Right kidney (tissue), 1 donor: ENCODE data around the gene SIK1.
"Not testable (repeated sequence)": the region's sequence is repeated elsewhere in the genome, so short reads cannot be mapped to it uniquely, and the experiment has no call there.

Experiments used
- DNase-seq: peaks from one replicate; pipeline ENCODE4 v3.0.0-alpha.2; 2016

Gene SIK1

DNA sequence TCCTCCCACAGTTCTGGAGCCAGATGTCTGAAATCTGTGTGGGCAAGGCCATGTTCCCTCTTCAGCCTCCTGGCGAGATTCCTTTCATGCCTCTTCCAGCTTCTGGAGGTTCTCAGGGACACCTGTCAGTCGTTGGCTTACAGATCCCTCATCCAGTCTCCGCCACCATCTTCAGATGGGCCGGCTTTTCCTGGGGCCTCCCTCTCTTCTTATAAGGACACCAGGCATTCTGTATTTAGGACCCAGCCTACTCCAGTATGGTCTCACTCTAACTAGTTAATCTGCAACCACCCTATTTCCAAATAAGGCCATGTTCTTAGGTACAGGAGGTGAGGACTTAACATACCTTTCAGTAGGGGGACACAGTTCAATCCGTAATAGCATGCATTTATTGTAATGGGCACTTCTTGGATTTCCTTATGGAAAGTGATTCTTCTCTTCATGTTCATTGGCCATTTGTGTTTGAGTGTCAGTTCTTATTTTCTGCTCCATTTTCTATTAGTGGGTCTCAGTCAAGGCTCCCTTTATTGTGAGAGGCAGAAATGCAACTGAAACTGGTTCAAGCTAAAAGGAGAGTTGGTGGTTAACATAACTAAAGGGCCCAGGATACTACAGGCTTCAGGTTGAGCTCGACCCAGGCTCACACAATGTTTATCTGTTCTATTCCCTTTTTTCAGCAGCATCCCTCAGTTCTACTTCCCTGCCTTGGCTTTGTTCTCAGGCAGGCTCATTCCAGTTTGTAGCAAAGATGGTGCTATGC is 12.6 kb upstream of the SIK1 start:
- DNase-seq, result not testable (repeated sequence)

DNA sequence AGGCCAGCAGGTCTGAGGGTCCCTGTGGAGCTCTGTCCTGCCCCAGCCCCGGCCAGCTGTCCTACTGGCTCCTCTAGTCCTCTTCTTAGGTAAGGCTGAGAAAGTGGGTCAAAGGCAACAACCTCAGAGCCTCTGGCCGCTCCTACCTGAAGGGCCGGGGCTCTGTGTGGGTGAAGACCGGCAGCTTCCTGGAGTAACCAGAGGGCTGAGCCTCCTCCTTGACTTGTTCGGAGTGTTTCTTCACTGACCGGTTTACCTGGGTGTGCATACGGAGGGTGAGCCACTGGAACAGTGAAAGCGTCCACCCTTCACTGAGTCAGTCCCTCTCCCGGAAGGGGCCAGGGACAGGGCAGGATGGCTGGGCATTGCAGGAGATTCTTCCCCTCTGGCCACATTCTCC is 9.3 kb upstream of the SIK1 start:
- DNase-seq, result not testable (repeated sequence)

DNA sequence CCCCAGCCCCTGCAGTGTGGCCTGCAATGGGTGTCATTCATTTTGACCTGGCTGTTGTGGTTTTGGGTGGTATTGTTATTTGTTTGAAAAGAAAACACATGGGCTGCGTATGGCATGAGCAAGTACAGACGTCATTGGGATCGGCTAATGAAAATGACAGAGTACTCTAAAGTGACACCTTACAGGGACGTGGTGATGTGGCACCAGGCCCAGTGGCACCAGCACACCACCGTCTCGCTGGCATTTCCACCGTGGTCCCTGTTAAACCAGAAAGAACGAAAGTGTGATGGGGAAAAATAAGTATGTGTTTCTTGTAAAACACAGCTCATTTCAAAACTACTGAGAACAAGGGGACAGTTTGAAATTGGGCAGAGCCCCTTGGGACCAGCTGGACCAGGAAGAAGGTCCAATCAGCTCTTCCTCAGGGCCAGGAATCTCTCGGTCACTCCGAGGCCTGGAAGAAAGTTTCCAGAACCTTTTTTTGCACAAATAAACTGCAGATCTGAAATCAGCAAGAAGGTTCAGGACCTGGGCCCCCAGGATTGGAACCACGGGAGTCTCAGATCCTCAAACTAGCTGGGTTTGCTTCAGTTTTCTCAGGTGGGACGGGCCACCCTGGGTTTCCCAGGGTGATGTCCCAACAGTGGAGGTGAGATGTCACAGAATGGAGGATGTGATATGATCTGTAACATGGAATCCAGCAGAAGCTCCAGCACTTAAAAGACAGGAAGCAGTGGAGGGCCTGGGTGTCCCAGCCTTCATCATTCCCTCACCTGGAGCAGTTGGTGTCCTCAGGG is 6.6 kb upstream of the SIK1 start:
- DNase-seq, result not testable (repeated sequence)

DNA sequence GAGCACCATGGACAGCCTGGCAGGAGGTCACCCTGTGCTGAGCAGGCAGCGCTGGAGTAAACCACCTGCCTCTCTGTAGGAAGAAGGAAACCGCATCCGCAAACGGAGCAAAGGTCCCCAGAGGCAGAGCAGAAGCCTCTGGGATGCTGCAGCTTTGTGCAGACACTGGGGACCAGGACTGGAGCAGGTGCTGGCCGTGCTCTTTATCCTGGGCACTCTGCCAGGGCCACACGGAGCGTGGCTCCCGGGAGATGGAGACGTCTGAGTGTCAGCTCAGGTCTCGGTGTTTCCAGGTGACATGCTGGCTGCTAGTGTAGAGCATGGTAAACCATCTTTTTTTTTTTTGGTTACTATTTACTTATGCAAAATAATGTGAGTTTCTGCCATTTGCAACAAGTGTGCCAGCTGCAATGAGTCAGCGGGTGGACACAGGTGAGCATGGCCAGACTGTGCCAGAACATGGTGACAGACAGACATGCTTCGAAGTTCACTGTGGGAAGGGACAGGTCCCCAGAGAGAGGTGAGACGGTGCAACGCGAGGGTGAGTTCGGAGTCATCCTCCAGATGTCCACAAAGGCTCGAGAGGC is 4.0 kb upstream of the SIK1 start:
- DNase-seq, result not testable (repeated sequence)

DNA sequence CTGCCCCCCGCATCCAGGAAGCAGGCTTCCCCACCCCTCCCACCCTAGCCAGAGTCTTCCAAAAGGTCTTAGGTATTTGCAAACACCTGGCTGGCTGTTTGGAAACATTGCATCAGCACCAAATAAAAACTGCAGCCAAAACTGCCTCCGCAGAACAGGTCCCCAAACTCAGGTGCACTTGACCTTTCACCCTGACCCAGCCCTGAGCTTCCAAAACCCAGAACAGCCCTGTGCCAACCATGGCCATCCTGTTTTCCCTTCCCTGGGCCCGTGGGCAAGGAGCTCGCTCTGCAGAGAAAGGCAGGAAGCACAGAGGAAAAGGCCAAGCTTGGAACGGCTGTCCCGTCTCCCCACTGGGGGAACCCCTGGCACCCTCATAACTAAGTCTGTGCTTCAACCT is 2.0 kb upstream of the SIK1 start:
- not testable (repeated sequence) for DNase-seq

DNA sequence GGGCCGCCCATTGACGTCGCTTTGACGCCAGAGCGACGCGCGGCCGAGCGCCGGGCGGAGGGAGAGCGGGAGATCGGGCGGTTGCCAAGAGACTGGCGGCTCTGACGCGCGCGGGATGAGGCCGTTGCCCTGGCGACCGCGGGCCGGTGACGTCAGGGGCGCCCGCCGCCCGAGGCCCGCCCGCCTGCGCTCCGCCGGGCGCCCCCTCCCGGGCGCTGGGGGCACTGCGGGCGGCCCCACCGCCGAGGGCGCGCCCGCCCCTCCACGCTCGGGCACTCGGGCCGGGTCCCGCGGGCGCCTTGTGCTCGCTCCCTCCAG is 270 bp upstream of the SIK1 start:
- DNase-seq, result not testable (repeated sequence)

DNA sequence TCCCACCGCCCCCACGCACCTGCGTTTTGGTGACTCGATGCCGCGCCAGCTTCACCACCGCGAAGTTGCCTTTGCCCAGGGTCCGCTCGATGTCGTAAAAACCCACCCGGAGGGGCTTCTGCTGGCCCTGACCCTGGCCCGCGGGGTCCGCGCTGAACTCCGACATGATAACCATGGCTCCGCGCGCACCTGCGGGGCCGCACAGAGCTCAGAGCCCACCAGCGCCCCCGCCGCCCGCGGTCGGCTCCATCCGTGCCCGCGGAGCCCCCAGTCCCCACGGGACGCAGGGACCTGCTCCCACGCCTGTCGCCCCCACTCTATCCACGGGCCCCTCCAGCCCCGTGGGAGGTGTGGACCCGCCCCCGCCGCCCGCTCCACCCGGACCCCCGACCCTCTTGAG is 927 bp downstream of the SIK1 start:
- DNase-seq, result not testable (repeated sequence)

DNA sequence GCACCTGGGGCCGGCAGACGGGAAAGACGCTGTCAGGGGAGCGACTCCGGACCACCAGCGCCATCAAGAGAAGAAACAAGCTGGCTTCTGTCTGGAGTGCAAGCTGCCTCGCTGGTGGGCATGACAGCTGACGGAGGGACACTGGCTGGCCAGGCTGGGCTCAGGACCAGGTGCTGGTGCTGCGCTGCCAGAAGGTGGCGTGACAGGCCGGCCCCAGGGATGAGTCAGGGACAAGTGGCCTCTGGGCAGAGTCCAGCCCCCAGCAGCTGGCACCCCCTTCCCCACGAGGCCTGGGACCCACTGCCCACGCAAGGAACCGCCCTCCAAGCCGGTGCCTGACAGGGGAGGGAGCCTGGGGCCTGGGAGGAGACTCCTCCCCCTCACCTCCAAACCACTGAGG is 7.5 kb downstream of the SIK1 start:
- DNase-seq, result not testable (repeated sequence)

DNA sequence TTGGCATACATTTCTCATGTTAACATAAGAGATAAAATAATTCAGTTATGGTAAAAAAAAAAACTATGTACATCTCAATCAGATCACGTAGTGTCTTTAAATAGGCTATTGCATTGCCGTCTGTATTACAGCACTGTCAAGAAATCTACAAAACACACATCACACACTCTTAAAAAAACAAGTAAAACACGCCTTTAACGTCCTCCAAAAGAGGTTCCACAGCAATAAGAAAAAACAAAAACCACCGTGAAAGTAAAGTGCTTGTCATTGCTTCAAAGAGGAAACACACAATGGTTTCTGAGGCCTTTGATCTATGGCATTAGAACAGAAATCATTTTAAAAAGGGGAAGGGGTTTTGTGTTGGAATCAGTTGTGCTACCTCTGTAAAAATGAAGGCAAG is 12.4 kb downstream of the SIK1 start:
- DNase-seq, result not testable (repeated sequence)

DNA sequence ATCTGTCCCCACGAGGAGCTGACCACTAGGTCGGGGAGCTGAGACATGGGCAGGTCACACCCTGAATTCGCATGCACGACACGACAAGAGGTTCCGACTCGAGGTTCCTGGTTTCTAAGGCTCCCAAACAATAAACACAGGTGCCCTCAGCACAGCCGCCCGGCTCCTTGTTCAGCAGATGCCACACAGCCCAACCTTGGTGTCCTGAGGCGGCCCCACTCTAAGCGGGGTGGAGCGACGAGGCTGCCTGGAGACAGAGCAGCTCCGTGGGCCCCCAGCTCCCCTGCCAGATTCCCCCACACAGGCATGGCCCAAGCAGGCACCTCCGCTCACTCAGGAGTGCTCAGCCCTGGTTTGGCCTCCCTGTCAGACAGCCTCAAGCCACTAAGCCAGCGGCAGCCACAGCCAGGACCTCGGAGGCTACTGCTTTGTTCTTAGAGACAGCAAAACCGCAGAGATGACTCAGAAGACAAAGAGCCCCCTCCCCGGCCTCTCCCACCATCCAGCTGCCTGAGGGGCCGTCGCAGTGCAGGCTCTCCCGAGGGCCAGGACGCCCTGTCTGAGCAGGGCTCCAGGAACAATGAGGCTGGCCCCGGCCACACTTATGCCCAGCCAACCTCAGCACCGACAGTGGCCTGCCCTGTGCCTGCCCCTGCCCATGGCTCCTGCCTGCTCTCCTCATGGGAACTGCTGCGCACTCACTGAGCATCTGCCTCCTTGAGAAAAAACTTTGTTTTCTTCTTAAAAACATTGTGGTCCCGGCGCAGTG is 14.7 kb downstream of the SIK1 start:
- peak; percentile 1 for DNase-seq

DNA sequence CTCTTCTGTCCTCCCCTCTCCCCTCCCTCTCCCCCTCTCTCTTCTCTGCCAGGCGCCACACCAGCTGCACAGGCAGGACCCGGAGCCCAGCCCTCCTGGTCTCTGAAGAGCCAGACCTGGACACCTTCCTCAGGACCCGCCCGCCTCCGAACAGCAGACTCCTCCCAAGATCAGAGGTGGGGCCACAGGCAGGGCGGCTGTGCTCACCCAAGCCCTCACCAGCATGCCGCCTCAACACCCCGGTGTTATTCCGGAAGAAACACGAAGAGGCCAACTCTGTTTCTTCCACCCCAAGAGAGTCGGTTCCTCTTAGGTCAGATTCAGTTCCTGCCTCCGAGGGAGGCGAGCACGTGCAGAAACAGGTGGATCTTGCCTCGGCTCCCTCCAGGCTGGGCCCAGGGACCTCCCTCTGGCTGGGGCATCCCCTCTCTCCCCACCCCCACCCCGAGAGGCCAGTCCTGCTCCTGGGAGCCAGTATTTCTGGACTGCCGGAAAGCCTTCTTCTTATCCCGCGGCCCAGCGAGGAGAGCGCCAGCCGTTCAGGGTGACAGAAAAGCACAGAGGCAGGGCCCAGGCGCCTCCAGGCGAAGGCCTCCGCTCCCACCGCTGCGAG is 16.4 kb downstream of the SIK1 start:
- not testable (repeated sequence) for DNase-seq

DNA sequence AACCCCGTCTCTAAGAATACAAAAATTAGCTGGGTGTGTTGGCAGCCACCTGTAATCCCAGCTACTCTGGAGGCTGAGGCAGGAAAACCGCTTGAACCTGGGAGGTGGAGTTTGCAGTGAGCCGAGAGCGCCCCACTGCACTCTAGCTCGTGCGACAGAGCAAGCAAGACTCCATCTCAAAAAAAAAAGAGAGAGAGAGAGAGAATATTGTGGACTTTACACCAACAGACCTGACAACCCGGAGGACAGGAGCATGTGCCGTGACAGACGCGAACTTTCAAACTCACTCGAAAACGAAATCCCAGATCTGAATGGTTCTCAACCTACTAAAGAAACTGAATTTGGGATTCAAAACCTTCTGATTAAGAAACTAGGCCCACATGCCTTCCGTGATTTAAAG is 19.8 kb downstream of the SIK1 start:
- not testable (repeated sequence) for DNase-seq

DNA sequence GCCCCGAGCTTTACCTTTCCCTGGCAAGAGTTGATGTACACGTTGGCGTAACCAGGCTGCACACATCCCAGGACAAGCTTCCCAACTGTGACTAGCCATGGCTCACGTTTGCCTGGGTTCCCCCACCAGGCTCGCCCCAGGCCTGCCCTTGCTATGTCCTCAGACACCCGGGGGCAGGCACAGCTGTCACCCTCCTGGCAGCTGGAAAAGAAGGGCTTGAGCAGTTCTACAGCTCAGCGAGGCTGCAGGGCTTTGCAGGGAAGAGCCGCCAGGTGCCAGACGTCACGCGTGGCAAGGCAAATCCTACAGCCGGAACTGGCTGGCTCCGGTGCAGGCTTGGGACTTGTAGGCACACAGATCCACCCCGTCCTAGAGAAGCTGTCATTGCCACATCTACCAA is 22.5 kb downstream of the SIK1 start:
- DNase-seq, result not testable (repeated sequence)

DNA sequence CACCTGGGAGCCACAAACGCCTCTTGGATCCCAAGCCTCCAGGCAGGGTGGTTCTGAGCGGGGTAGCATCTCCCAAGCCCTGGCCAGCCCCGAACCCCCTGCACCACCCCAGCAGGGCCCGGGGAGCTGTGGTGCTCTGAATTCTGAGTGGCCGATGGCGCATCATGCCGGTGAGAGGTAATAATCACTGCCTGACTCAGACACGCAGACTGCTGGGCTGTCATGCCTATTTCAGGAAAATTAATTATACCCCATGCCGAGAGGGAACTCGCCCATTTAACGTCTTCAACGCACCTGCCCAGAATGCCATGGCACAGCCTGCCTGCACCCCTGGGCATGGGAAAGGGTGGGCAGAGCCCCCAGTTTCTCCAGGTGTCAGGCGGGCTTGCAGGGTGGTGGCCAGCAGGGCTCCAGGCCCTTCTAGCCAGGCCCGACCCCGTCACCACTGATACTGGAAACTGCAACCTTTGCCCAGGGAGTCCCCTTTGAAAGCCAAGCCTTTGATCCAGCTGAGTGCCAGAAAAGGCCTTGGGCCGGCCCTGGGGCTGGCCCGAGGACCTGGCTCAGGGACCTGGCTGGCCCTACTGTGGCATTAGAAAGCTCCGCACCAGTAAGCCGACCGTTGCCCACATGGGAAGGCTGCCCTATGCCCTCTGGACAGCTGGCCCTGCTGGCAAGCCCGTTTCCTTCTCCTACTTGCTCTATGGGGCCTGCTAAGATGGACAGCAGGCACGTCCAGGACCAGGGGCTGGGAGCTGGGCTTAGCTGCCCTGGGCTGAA is 23.1 kb downstream of the SIK1 start:
- not testable (repeated sequence) for DNase-seq

DNA sequence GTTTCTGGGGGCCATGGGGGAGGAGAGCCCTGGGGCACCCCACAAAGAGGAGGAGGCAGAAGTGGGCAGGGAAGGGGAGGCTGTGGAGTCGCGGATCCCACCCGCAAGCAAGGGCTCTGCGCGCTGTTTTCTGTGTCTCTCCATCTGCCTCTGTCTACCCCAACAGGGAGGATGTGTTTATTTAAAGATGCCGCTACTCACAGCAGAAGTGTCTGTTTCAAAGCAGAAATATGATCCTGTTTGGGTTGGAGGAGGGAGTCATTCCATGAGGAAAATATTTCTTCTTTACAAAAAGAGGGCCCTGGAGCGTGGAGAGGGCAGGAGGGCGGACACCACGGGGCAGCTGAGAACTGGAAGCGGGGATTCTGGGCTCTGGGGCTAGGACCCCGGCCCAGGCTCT is 25.8 kb downstream of the SIK1 start:
- DNase-seq, result not testable (repeated sequence)

DNA sequence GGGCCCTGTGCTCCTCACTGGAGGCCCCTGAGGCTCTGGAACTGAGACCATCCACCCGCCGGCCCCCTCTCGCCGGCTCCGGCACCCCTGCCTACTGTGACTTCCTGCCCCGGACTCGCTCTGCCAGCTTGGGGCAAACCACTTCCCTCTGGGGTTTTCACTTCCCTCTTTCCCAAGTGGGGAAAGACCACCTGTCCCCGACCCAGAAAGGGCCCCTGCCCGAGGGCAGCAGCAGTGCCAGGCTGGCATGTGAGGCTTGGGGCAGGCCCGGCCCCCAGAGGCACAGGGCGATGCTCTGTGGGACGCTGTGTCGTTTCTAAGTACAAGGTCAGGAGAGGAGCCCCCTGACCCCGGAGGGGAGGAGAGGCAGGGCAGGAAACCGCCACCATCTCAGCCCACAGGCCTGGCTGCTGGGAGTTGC is 27.3 kb downstream of the SIK1 start:
- DNase-seq, result not testable (repeated sequence)

DNA sequence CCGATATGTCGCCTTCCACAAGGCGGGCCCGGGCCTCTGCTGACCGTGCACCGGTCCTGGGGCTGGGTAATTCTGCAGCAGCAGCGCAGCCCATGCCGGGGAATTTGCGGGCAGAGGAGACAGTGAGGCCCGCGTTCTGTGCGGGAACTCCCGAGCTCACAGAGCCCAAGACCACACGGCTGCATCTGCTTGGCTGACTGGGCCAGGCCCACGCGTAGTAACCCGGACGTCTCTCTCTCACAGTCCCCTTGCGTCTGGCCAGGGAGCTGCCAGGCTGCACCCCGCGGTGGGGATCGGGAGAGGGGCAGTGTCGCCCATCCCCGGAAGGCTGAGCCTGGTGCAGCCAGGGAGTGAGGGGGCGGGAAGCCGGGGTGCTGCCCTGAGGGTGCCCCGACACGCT is 27.8 kb downstream of the SIK1 start:
- not testable (repeated sequence) for DNase-seq

DNA sequence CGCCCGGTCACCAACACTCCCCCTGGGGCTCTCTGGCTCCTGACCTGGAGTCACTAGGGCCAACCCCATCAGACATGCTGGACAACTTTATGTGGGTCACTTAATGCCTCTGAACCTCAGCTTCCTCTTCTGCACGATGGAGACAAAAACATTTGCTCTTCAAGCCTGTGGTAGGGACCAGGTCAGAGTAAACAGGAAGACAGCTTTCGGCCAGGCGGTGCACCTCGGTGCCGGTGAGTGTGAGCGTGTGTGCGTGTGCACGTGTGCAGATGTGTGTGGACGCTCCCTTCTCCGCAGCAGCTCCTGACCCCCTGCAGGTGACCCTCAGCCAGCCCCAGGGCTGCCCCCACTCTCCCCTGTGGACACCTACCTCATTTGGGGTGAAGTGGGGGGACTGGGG is 28.4 kb downstream of the SIK1 start:
- DNase-seq, result not testable (repeated sequence)

DNA sequence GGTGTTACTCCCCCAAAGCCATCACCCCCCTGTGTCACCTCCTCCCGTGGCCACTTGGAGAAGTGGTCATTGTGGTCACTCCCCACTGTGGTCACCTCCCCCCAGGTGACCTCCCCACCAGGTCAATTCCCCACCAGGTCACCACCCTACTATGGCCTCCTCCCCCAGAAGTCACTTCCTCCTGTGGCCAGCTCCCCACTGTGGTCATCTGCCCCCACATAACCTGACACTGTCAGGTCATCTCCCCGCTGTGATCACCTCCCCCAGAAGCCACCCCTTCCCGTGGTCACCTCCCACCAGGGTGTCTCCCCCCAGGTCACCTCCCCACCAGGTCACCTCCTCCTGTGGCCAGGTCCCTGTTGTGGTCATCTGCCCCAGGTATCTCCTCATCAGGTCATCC is 28.9 kb downstream of the SIK1 start:
- not testable (repeated sequence) for DNase-seq

DNA sequence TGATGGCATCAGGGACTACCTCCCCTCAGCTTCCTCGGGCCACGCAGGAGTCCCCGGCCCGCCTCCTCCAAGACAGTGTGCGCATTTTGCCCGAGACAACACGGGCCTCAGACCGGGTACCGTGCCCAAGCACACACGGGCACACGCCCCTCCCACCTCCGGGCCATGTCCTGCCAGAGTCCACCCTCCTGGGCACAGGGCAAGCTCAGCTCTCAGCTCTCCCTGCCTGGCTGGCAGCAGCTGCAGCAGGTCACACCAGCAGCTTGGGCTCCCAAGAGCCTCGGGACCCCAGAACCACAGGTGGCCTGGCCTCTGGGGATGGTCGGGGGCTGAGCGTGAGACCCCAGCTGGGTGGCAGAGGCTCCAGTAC is 29.5 kb downstream of the SIK1 start:
- not testable (repeated sequence) for DNase-seq

DNA sequence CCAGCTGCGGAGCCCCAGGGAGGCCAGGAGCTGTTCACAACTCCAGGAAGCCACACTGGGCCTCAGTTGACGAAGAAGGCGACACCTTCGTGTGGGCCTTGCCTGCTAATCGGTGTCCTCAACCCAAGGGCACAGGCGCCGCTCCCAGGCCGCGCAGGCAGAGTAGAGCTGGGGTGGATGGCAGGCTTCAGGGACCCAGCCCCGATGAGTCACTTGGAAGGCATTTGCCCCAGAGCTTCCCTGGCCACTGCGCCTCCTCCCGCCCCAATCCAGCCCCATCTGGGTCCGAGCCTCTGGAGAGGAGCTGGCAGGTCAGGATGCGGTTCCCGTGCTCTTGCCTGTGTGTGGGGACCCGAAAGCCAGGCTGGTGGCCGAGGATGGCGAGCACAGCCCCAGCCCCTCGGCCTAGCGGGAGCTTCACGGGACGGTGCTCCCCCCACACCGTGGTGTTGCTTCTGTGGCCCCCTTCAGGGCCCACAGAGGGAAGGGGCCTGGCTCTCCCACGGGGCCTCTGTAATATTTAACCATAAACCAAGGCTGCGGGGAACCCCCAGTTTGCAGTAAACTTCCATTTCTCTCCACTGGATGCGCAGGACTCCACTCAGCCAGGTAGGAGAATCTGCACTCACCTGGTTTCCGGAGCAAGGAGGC is 30.0 kb downstream of the SIK1 start:
- DNase-seq, result not testable (repeated sequence)
